ENCODE data around the gene DUSP7. TPM values are rescaled to one million over a fixed set of nuclear protein-coding genes. Genes with fewer than 3 reads are reported as not detected.

DUSP7 gene
- total RNA-seq, 1 donor from 2014 or later = 2.4 TPM

- Mint-ChIP-seq H3K4me3 (no peak overlapping the region), H3K4me1 (peaks cover 3% of the 10 kb centered on the region), H3K36me3 (no peaks in the 10 kb centered on the region), H3K27ac (no peak overlapping the region), H3K9me3 (no peaks in the 10 kb centered on the region), H3K27me3 (ENCODE audit: insufficient read depth, low read depth) (peaks cover 10% of the 10 kb centered on the region)
- no peaks in the 10 kb centered on the region for H3K27me3 ChIP-seq
- no peak overlapping the region for H3K27ac ChIP-seq
- H3K36me3 ChIP-seq = no peaks in the 10 kb centered on the region
- H3K79me2 ChIP-seq (ENCODE audit: low read depth) = no peaks in the 10 kb centered on the region
- no peak for TF ChIP-seq EZH2phosphoT487 (IDR thresholded peaks at IDR 0.05)
- TF ChIP-seq EZH2 (IDR thresholded peaks at IDR 0.05) = no peak
- TF ChIP-seq CTCF (IDR thresholded peaks at IDR 0.05) = no peak
- peaks cover 12% of the 10 kb centered on the region for H3K4me1 ChIP-seq
- H3K4me2 ChIP-seq = no peak overlapping the region
- no peaks in the 10 kb centered on the region for H4K20me1 ChIP-seq (ENCODE audit: low read depth)
- no peaks in the 10 kb centered on the region for H3F3A ChIP-seq (ENCODE audit: low read depth)
- H3K4me3 ChIP-seq = no peak overlapping the region
- H2AFZ ChIP-seq (replicated peaks) = no peak overlapping the region
- H3K9me3 ChIP-seq (ENCODE audit: low read depth) = no peaks in the 10 kb centered on the region
- H3K9ac ChIP-seq = no peak overlapping the region
- DNase-seq (ENCODE audit: low spot score) = no peak
Measured at GRCh38 chr3:52067526-52067925, 11.2 kb upstream of the DUSP7 start.

- peaks cover 10% of the 10 kb centered on the region for H3K27me3 Mint-ChIP-seq (ENCODE audit: insufficient read depth, low read depth)
Measured at GRCh38 chr3:52067046-52067445, 10.7 kb upstream of the DUSP7 start.

GRCh38 chr3:52065264-52065756, 8.9 kb upstream of the DUSP7 start:
- Mint-ChIP-seq H3K4me1 (peaks cover 7% of the 10 kb centered on the region), H3K36me3 (no peaks in the 10 kb centered on the region), H3K27me3 (ENCODE audit: insufficient read depth, low read depth) (peaks cover 6% of the 10 kb centered on the region), H3K27ac (no peak overlapping the region), H3K9me3 (no peaks in the 10 kb centered on the region), H3K4me3 (no peak overlapping the region)
- H3F3A ChIP-seq (ENCODE audit: low read depth) = no peaks in the 10 kb centered on the region
- H3K9ac ChIP-seq = no peak overlapping the region
- DNase-seq (ENCODE audit: low spot score) = no peak
- no peak for TF ChIP-seq EZH2 (IDR thresholded peaks at IDR 0.05)
- no peak for TF ChIP-seq EZH2phosphoT487 (IDR thresholded peaks at IDR 0.05)
- no peak for TF ChIP-seq CTCF (IDR thresholded peaks at IDR 0.05)
- no peaks in the 10 kb centered on the region for H3K27me3 ChIP-seq
- no peaks in the 10 kb centered on the region for H4K20me1 ChIP-seq (ENCODE audit: low read depth)
- H3K79me2 ChIP-seq (ENCODE audit: low read depth) = no peaks in the 10 kb centered on the region
- no peak overlapping the region for H3K4me2 ChIP-seq
- H3K36me3 ChIP-seq = no peaks in the 10 kb centered on the region
- H2AFZ ChIP-seq (replicated peaks) = no peak overlapping the region
- H3K27ac ChIP-seq = no peak overlapping the region
- H3K9me3 ChIP-seq (ENCODE audit: low read depth) = no peaks in the 10 kb centered on the region
- H3K4me1 ChIP-seq = peaks cover 12% of the 10 kb centered on the region
- H3K4me3 ChIP-seq = no peak overlapping the region

More at GRCh38 chr3:52067046-52067445, 10.7 kb upstream of the DUSP7 start:
- Mint-ChIP-seq H3K27ac (no peak overlapping the region), H3K4me1 (peaks cover 3% of the 10 kb centered on the region), H3K9me3 (no peaks in the 10 kb centered on the region), H3K36me3 (no peaks in the 10 kb centered on the region), H3K4me3 (no peak overlapping the region)
- H3K79me2 ChIP-seq (ENCODE audit: low read depth) = no peaks in the 10 kb centered on the region
- no peaks in the 10 kb centered on the region for H3K27me3 ChIP-seq
- DNase-seq (ENCODE audit: low spot score) = no peak
- peaks cover 12% of the 10 kb centered on the region for H3K4me1 ChIP-seq
- H3K9me3 ChIP-seq (ENCODE audit: low read depth) = no peaks in the 10 kb centered on the region
- no peak overlapping the region for H3K9ac ChIP-seq
- no peak overlapping the region for H3K4me3 ChIP-seq
- H3K36me3 ChIP-seq = no peaks in the 10 kb centered on the region
- no peak overlapping the region for H3K4me2 ChIP-seq
- no peak overlapping the region for H2AFZ ChIP-seq (replicated peaks)
- no peak overlapping the region for H3K27ac ChIP-seq
- TF ChIP-seq EZH2 (IDR thresholded peaks at IDR 0.05) (no peak), CTCF (IDR thresholded peaks at IDR 0.05) (no peak), EZH2phosphoT487 (IDR thresholded peaks at IDR 0.05) (no peak)
- H4K20me1 ChIP-seq (ENCODE audit: low read depth) = no peaks in the 10 kb centered on the region
- no peaks in the 10 kb centered on the region for H3F3A ChIP-seq (ENCODE audit: low read depth)
